NCI-H510A treated with DMSO at 0.1 percent for 48 hours (cell line): Measurements from ENCODE around the gene RHBDD3.

Experiments
- DNase-seq: peaks from one replicate; lab custom pipeline; 2025; lab: John Stamatoyannopoulos, UW

The RHBDD3 gene

GRCh38 chr22:29306175-29306834 is 38.5 kb upstream of the RHBDD3 start, which contains the start of gene GAS2L1:
Gene GAS2L1, plus strand, starts transcription at chr22:29306650. Its CDS starts 1,456 bp downstream, at chr22:29308106.
- DNase-seq = peak; percentile 51

- no peak for DNase-seq
Measured at GRCh38 chr22:29305836-29306174, 38.0 kb upstream of the RHBDD3 start.

- no peak for DNase-seq
Measured at GRCh38 chr22:29302681-29303465, 35.1 kb upstream of the RHBDD3 start.

GRCh38 chr22:29302402-29302680 is 34.6 kb upstream of the RHBDD3 start:
- DNase-seq = no peak

- DNase-seq = no peak
Measured at GRCh38 chr22:29301716-29302401, 34.1 kb upstream of the RHBDD3 start.

GRCh38 chr22:29300807-29301601 is 33.2 kb upstream of the RHBDD3 start:
- DNase-seq = no peak

- DNase-seq = no peak
Measured at GRCh38 chr22:29300467-29300806, 32.7 kb upstream of the RHBDD3 start.

- no peak for DNase-seq
Measured at GRCh38 chr22:29299136-29299900, 31.5 kb upstream of the RHBDD3 start.

GRCh38 chr22:29298641-29299040 is 30.9 kb upstream of the RHBDD3 start:
- DNase-seq = no peak

GRCh38 chr22:29292379-29292778 is 24.6 kb upstream of the RHBDD3 start:
- no peak for DNase-seq

- DNase-seq = no peak
Measured at GRCh38 chr22:29291215-29291614, 23.4 kb upstream of the RHBDD3 start.

- no peak for DNase-seq
Measured at GRCh38 chr22:29290061-29290460, 22.3 kb upstream of the RHBDD3 start.

- no peak for DNase-seq
Measured at GRCh38 chr22:29288837-29289236, 21.1 kb upstream of the RHBDD3 start.

GRCh38 chr22:29284196-29284595 is 16.4 kb upstream of the RHBDD3 start:
- no peak for DNase-seq

GRCh38 chr22:29277927-29278326 is 10.1 kb upstream of the RHBDD3 start:
- DNase-seq = no peak

- DNase-seq = no peak
Measured at GRCh38 chr22:29275819-29276565, 8.2 kb upstream of the RHBDD3 start.

GRCh38 chr22:29275167-29275566 is 7.4 kb upstream of the RHBDD3 start:
- DNase-seq = no peak

- DNase-seq = no peak
Measured at GRCh38 chr22:29272624-29273023, 4.8 kb upstream of the RHBDD3 start.

GRCh38 chr22:29270475-29271271 is 2.9 kb upstream of the RHBDD3 start:
- no peak for DNase-seq
